Astrocyte (in vitro differentiated cells and primary cell): ENCODE measurements around the gene USP36. TPM values are rescaled to one million over a fixed set of nuclear protein-coding genes. Genes with fewer than 3 reads are reported as not detected.

Experiments used
- DNase-seq: peaks from one replicate; pipeline ENCODE4 v3.0.0-alpha.2; 2010; ENCODE audit warnings: low read depth
- FAIRE-seq: peaks from 2 replicates; lab custom pipeline; 2011; peaks lifted over from hg19 to GRCh38; lab: Jason Lieb, UNC
- H2AFZ ChIP-seq: 2 replicates; pipeline ENCODE4 v1.6.0; 2012; ENCODE audit warnings: low read depth, low read length, inconsistent platforms
- H3K27ac ChIP-seq: 2 replicates; pipeline ENCODE4 v1.5.1; 2011; ENCODE audit warnings: low read depth, low read length, inconsistent platforms
- H3K27me3 ChIP-seq: 2 replicates; pipeline ENCODE4 v1.6.0; 2011; ENCODE audit warnings: low read length, inconsistent platforms; ENCODE audit not compliant: insufficient read depth
- H3K36me3 ChIP-seq: 2 replicates; pipeline ENCODE4 v1.5.1; 2011; ENCODE audit warnings: low read length, inconsistent platforms; ENCODE audit not compliant: insufficient read depth
- H3K4me1 ChIP-seq: 2 replicates; pipeline ENCODE4 v1.5.1; 2011; ENCODE audit warnings: low read length, inconsistent platforms; ENCODE audit not compliant: insufficient read depth
- H3K4me2 ChIP-seq: 2 replicates; pipeline ENCODE4 v1.6.0; 2012; ENCODE audit warnings: low read length, inconsistent platforms
- H3K4me3 ChIP-seq: 2 replicates; pipeline ENCODE4 v1.5.1; 2011; ENCODE audit warnings: low read depth, mild to moderate bottlenecking, low read length, inconsistent platforms; ENCODE audit not compliant: insufficient read depth
- H3K79me2 ChIP-seq: 2 replicates; pipeline ENCODE4 v1.6.0; 2012; ENCODE audit warnings: mild to moderate bottlenecking, low read length, inconsistent platforms; ENCODE audit not compliant: insufficient read depth
- H3K9ac ChIP-seq: 2 replicates; pipeline ENCODE4 v1.6.0; 2012; ENCODE audit warnings: mild to moderate bottlenecking, low read length, inconsistent platforms
- H3K9me3 ChIP-seq: 2 replicates; pipeline ENCODE4 v1.5.1; 2012; ENCODE audit warnings: low read depth, mild to moderate bottlenecking, low read length, inconsistent platforms; ENCODE audit not compliant: insufficient read depth
- H4K20me1 ChIP-seq: 2 replicates; pipeline ENCODE4 v1.6.0; 2012; ENCODE audit warnings: low read length, inconsistent platforms; ENCODE audit not compliant: insufficient read depth
- H3K27ac Mint-ChIP-seq: one replicate; pipeline ENCODE4 v1.8.0; 2021; ENCODE audit warnings: mild to moderate bottlenecking, mixed read lengths; ENCODE audit not compliant: unreplicated experiment
- H3K27me3 Mint-ChIP-seq: one replicate; pipeline ENCODE4 v1.8.0; 2021; ENCODE audit warnings: low read depth, mixed read lengths; ENCODE audit not compliant: unreplicated experiment
- H3K36me3 Mint-ChIP-seq: one replicate; pipeline ENCODE4 v1.8.0; 2021; ENCODE audit warnings: low read depth, mixed read lengths; ENCODE audit not compliant: unreplicated experiment
- H3K4me1 Mint-ChIP-seq: one replicate; pipeline ENCODE4 v1.8.0; 2021; ENCODE audit warnings: low read depth, mixed read lengths; ENCODE audit not compliant: unreplicated experiment
- H3K4me3 Mint-ChIP-seq: one replicate; pipeline ENCODE4 v1.8.0; 2021; ENCODE audit warnings: mild to moderate bottlenecking, moderate library complexity, mixed read lengths; ENCODE audit not compliant: unreplicated experiment
- H3K9me3 Mint-ChIP-seq: one replicate; pipeline ENCODE4 v1.8.0; 2021; ENCODE audit warnings: mild to moderate bottlenecking, mixed read lengths; ENCODE audit not compliant: unreplicated experiment
- CTCF ChIP-seq: IDR thresholded peaks from 2 replicates; pipeline ENCODE4 v1.5.1; 2011; ENCODE audit warnings: low read depth, mild to moderate bottlenecking, inconsistent platforms, low read length, moderate library complexity; ENCODE audit not compliant: insufficient read depth
- EZH2 ChIP-seq: IDR thresholded peaks from 2 replicates; pipeline ENCODE4 v1.6.1; 2012; ENCODE audit warnings: mild to moderate bottlenecking, low read length, inconsistent platforms; ENCODE audit not compliant: insufficient read depth
- total RNA-seq: library from RNA; stranded (reverse); gene quantifications from 2 replicates; pipeline ENCODE4 v1.2.1, GENCODE V29; 2021

USP36 gene
- total RNA-seq, 1 donor from 2014 or later: 51.0 TPM

GRCh38 chr17:78820841-78821240 is 19.8 kb downstream of the USP36 start:
- no peaks in the 10 kb centered on the region for H3K27me3 Mint-ChIP-seq
- no peak overlapping the region for H3K4me3 Mint-ChIP-seq
- TF ChIP-seq EZH2: no peak
- no peak for TF ChIP-seq CTCF
- peaks cover 15% of the 10 kb centered on the region for H3K4me1 Mint-ChIP-seq
- Histone ChIP-seq H3K4me2 (no peak overlapping the region), H3K36me3 (peaks cover 66% of the 10 kb centered on the region), H3K27ac (no peak overlapping the region), H2AFZ (no peak overlapping the region), H4K20me1 (peaks cover 32% of the 10 kb centered on the region), H3K27me3 (no peaks in the 10 kb centered on the region), H3K4me3 (no peak overlapping the region), H3K4me1 (peaks cover 23% of the 10 kb centered on the region), H3K9ac (no peak overlapping the region), H3K9me3 (no peaks in the 10 kb centered on the region), H3K79me2 (peaks cover 43% of the 10 kb centered on the region)
- no peak overlapping the region for H3K27ac Mint-ChIP-seq
- no peaks in the 10 kb centered on the region for H3K9me3 Mint-ChIP-seq
- peaks cover 37% of the 10 kb centered on the region for H3K36me3 Mint-ChIP-seq
- FAIRE-seq (no peak), DNase-seq (no peak)

- Mint-ChIP-seq H3K27me3 (no peaks in the 10 kb centered on the region), H3K4me3 (no peak overlapping the region), H3K4me1 (peaks cover 15% of the 10 kb centered on the region), H3K9me3 (no peaks in the 10 kb centered on the region), H3K27ac (no peak overlapping the region), H3K36me3 (peaks cover 39% of the 10 kb centered on the region)
- H3K27me3 ChIP-seq: no peaks in the 10 kb centered on the region
- H3K4me1 ChIP-seq: peaks cover 23% of the 10 kb centered on the region
- TF ChIP-seq EZH2: no peak
- TF ChIP-seq CTCF: no peak
- no peaks in the 10 kb centered on the region for H3K9me3 ChIP-seq
- H3K4me2 ChIP-seq: no peak overlapping the region
- H3K9ac ChIP-seq: no peak overlapping the region
- H4K20me1 ChIP-seq: peaks cover 32% of the 10 kb centered on the region
- H3K4me3 ChIP-seq: no peak overlapping the region
- H3K79me2 ChIP-seq: peaks cover 41% of the 10 kb centered on the region
- FAIRE-seq: no peak
- no peak for DNase-seq
- H2AFZ ChIP-seq: no peak overlapping the region
- no peak overlapping the region for H3K27ac ChIP-seq
- H3K36me3 ChIP-seq: peaks cover 68% of the 10 kb centered on the region
Measured at GRCh38 chr17:78819806-78820792, 20.5 kb downstream of the USP36 start.

GRCh38 chr17:78819402-78819801 is 21.2 kb downstream of the USP36 start:
- no peaks in the 10 kb centered on the region for H3K27me3 Mint-ChIP-seq
- peaks cover 26% of the 10 kb centered on the region for H4K20me1 ChIP-seq
- H3K4me1 Mint-ChIP-seq: peaks cover 15% of the 10 kb centered on the region
- H3K27ac Mint-ChIP-seq: no peak overlapping the region
- no peaks in the 10 kb centered on the region for H3K9me3 Mint-ChIP-seq
- H3K9ac ChIP-seq: no peak overlapping the region
- no peaks in the 10 kb centered on the region for H3K27me3 ChIP-seq
- H3K4me1 ChIP-seq: peaks cover 23% of the 10 kb centered on the region
- DNase-seq (no peak), FAIRE-seq (no peak)
- H3K4me2 ChIP-seq: no peak overlapping the region
- peaks cover 62% of the 10 kb centered on the region for H3K36me3 ChIP-seq
- peaks cover 35% of the 10 kb centered on the region for H3K36me3 Mint-ChIP-seq
- no peaks in the 10 kb centered on the region for H3K9me3 ChIP-seq
- H3K4me3 Mint-ChIP-seq: no peak overlapping the region
- TF ChIP-seq EZH2 (no peak), CTCF (no peak)
- H3K27ac ChIP-seq: no peak overlapping the region
- no peak overlapping the region for H3K4me3 ChIP-seq
- H3K79me2 ChIP-seq: peaks cover 34% of the 10 kb centered on the region
- no peak overlapping the region for H2AFZ ChIP-seq
